Parathyroid adenoma (tissue), 2 donors: Measurements from ENCODE around the gene OBSCN.

Experiments used
- H2AFZ ChIP-seq: fragments of 300-600 bp; sonication (generic); one replicate; pipeline ENCODE4 v1.7.0; 2017; ENCODE audit warnings: antibody characterized with exemption, mild to moderate bottlenecking
- H3K27ac ChIP-seq: fragments of 300-600 bp; sonication (generic); one replicate; pipeline ENCODE4 v1.7.0; 2017
- H3K27me3 ChIP-seq: fragments of 300-600 bp; sonication (generic); one replicate; pipeline ENCODE4 v1.7.0; 2017; ENCODE audit warnings: low read length; ENCODE audit not compliant: control insufficient read depth, insufficient read depth
- H3K36me3 ChIP-seq: fragments of 300-600 bp; sonication (generic); one replicate; pipeline ENCODE4 v1.7.0; 2017; ENCODE audit warnings: low read length; ENCODE audit not compliant: control insufficient read depth, insufficient read depth
- H3K4me1 ChIP-seq: fragments of 300-600 bp; sonication (generic); one replicate; pipeline ENCODE4 v1.7.0; 2017; ENCODE audit warnings: control low read depth
- H3K4me2 ChIP-seq: fragments of 300-600 bp; sonication (generic); one replicate; pipeline ENCODE4 v1.7.0; 2017; ENCODE audit warnings: low read length
- H3K4me3 ChIP-seq: fragments of 300-600 bp; sonication (generic); one replicate; pipeline ENCODE4 v1.7.0; 2017; ENCODE audit warnings: low read depth, low read length
- H3K79me2 ChIP-seq: fragments of 300-600 bp; sonication (generic); one replicate; pipeline ENCODE4 v1.7.0; 2017; ENCODE audit warnings: control low read depth
- H3K9ac ChIP-seq: fragments of 300-600 bp; sonication (generic); one replicate; pipeline ENCODE4 v1.7.0; 2017; ENCODE audit warnings: mild to moderate bottlenecking
- H3K9me3 ChIP-seq: fragments of 300-600 bp; sonication (generic); one replicate; pipeline ENCODE4 v1.7.0; 2017; ENCODE audit warnings: low read length; ENCODE audit not compliant: control insufficient read depth
- TF ChIP-seq, protein P1 (sequence below): fragments of 300-600 bp; sonication (generic); IDR thresholded peaks from one replicate; pipeline ENCODE4 v1.7.0; 2017; ENCODE audit warnings: antibody characterized with exemption, mild to moderate bottlenecking
- donor health status: primary hyperparathyroidism.

OBSCN gene

DNA sequence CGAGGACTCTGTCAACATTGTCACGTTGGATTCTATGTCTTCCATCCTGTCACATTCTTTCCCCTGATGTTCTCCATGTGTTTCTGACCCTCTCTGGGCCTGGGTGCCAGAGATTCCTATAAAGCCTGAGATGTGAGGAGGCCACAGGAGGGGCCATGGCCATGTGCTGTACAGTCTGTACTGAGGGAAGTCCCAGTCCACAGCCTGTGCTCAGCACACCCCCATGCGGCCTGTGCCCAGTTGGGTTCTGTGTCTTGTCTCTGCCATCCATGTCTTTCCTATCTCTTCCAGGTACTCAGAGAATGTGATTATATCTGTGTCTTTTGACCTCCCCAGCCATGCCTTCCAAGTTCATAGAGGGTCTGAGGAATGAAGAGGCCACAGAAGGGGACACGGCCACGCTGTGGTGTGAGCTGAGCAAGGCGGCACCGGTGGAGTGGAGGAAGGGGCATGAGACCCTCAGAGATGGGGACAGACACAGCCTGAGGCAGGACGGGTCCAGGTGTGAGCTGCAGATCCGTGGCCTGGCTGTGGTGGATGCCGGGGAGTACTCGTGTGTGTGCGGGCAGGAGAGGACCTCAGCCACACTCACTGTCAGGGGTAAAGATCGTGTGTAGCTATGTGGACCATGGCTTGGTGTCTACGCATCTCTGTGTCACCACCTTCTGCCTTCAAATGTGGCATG, 86.1 kb downstream of the OBSCN start:
- Histone ChIP-seq H3K4me2 (no peak overlapping the region), H3K27me3 (no peaks in the 10 kb centered on the region), H3K9ac (no peak overlapping the region), H3K79me2 (no peaks in the 10 kb centered on the region), H3K36me3 (no peaks in the 10 kb centered on the region), H3K4me3 (no peak overlapping the region), H3K9me3 (no peaks in the 10 kb centered on the region), H2AFZ (no peak overlapping the region), H3K27ac (no peak overlapping the region), H3K4me1 (no peaks in the 10 kb centered on the region)
- TF ChIP-seq, protein P1, sequence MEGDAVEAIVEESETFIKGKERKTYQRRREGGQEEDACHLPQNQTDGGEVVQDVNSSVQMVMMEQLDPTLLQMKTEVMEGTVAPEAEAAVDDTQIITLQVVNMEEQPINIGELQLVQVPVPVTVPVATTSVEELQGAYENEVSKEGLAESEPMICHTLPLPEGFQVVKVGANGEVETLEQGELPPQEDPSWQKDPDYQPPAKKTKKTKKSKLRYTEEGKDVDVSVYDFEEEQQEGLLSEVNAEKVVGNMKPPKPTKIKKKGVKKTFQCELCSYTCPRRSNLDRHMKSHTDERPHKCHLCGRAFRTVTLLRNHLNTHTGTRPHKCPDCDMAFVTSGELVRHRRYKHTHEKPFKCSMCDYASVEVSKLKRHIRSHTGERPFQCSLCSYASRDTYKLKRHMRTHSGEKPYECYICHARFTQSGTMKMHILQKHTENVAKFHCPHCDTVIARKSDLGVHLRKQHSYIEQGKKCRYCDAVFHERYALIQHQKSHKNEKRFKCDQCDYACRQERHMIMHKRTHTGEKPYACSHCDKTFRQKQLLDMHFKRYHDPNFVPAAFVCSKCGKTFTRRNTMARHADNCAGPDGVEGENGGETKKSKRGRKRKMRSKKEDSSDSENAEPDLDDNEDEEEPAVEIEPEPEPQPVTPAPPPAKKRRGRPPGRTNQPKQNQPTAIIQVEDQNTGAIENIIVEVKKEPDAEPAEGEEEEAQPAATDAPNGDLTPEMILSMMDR = no peak

DNA sequence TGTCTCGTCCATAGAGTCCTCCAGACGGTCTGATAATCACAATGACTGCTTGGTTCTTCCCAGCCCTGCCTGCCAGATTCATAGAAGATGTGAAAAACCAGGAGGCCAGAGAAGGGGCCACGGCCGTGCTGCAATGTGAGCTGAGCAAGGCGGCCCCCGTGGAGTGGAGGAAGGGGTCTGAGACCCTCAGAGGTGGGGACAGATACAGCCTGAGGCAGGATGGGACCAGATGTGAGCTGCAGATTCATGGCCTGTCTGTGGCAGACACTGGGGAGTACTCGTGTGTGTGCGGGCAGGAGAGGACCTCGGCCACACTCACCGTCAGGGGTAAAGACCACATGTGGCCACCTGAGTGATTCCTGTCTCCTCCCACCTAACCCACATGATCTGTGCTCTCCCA, 86.9 kb downstream of the OBSCN start:
- no peaks in the 10 kb centered on the region for H3K4me1 ChIP-seq
- no peaks in the 10 kb centered on the region for H3K79me2 ChIP-seq
- H3K36me3 ChIP-seq = no peaks in the 10 kb centered on the region
- no peak overlapping the region for H3K9ac ChIP-seq
- no peak overlapping the region for H3K4me2 ChIP-seq
- H3K9me3 ChIP-seq = no peaks in the 10 kb centered on the region
- TF ChIP-seq, protein P1 = no peak
- H3K4me3 ChIP-seq = no peak overlapping the region
- no peak overlapping the region for H3K27ac ChIP-seq
- no peaks in the 10 kb centered on the region for H3K27me3 ChIP-seq
- H2AFZ ChIP-seq = no peak overlapping the region

DNA sequence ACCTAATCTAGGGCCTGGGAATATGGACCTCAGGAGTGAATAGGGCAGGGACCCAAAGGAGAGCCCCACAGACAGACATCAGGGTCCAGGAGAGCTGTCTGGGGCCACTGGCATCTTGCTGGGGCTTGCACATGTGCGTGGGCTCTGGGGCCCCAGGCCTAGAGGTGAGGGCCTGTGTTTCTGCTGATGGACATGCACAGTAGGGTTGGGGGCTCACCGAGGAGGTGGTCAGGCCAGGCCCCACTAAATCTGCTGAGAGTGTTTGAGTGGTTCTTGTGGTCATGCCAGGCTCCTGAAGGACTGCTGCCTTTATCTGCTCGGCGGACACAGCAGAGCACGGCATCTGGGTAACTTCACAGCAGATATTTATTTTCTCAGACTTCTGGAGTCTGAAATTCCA, 87.4 kb downstream of the OBSCN start:
- H3K9ac ChIP-seq = no peak overlapping the region
- no peaks in the 10 kb centered on the region for H3K9me3 ChIP-seq
- TF ChIP-seq, protein P1 = no peak
- H3K27me3 ChIP-seq = no peaks in the 10 kb centered on the region
- H2AFZ ChIP-seq = no peak overlapping the region
- H3K27ac ChIP-seq = no peak overlapping the region
- H3K4me3 ChIP-seq = no peak overlapping the region
- H3K36me3 ChIP-seq = no peaks in the 10 kb centered on the region
- H3K79me2 ChIP-seq = no peaks in the 10 kb centered on the region
- no peak overlapping the region for H3K4me2 ChIP-seq
- no peaks in the 10 kb centered on the region for H3K4me1 ChIP-seq

DNA sequence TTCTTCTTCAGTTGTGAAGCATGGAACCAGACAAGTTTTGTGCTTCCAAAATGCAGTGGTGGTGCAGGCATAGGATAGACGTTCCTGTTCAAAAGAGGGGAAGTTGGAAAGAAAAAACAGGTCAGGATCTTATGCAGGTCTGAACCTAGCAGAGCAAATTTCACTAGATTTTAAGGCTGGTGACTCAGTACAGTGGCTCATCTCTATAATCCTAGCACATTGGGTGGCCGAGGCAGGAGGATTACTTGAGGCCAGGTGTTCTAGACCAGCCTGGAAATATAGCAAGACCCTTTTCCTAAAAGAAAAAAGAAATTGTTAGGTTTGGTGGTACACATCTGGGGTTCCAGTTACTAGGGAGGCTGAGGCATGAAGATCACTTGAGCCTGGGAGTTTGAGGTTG, 88.1 kb downstream of the OBSCN start:
- no peak overlapping the region for H3K4me3 ChIP-seq
- no peaks in the 10 kb centered on the region for H3K79me2 ChIP-seq
- no peak overlapping the region for H3K9ac ChIP-seq
- H3K4me2 ChIP-seq = no peak overlapping the region
- no peaks in the 10 kb centered on the region for H3K9me3 ChIP-seq
- no peaks in the 10 kb centered on the region for H3K4me1 ChIP-seq
- H3K27ac ChIP-seq = no peak overlapping the region
- no peaks in the 10 kb centered on the region for H3K27me3 ChIP-seq
- H2AFZ ChIP-seq = no peak overlapping the region
- H3K36me3 ChIP-seq = no peaks in the 10 kb centered on the region
- TF ChIP-seq, protein P1 = no peak

DNA sequence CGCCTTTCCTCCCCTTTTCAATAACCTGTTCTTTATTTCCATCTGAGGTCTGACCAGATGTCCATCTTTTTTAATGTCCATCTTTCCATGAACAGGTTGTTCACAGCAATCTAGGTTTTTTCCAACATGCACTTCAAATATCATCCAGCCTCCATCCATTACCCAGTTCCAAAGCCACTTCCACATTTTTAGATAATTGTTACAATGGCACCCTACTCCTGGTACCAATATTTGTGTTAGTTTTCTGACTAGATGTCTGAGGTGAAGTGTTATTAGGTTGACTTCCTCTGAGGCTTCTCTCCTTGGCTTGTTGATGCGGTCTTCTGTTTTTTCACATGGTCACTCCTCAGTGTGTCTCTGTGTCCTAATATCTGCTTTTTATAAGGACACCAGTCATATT, 89.4 kb downstream of the OBSCN start:
- H3K27me3 ChIP-seq = no peaks in the 10 kb centered on the region
- H3K27ac ChIP-seq = no peak overlapping the region
- H3K36me3 ChIP-seq = no peaks in the 10 kb centered on the region
- no peaks in the 10 kb centered on the region for H3K9me3 ChIP-seq
- H3K79me2 ChIP-seq = no peaks in the 10 kb centered on the region
- H3K4me3 ChIP-seq = no peak overlapping the region
- H2AFZ ChIP-seq = no peak overlapping the region
- TF ChIP-seq, protein P1 = no peak
- no peak overlapping the region for H3K9ac ChIP-seq
- no peaks in the 10 kb centered on the region for H3K4me1 ChIP-seq
- no peak overlapping the region for H3K4me2 ChIP-seq
